ENCODE results near the gene RTN4RL1.

DNA sequence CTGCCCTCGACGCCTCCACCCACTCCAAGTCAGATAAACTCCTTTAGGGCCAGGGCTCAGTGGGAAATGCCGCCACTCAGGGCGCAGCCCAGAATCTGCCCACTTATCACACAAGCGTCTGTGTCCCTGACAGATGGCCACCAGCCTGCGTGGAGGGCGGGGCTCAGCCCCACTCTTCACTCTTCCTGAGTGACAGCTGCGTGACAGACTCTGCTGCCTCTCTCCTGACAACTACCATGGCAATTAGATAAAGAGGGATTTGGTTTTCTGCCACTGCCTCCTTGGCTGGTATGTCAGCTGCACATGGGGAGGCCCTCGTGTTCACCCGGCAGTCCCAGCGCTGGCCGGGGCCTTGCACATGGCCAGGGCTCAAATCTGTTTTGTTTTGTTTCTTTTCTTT, 96.2 kb downstream of the RTN4RL1 start:
- TF ChIP-seq, protein P1, sequence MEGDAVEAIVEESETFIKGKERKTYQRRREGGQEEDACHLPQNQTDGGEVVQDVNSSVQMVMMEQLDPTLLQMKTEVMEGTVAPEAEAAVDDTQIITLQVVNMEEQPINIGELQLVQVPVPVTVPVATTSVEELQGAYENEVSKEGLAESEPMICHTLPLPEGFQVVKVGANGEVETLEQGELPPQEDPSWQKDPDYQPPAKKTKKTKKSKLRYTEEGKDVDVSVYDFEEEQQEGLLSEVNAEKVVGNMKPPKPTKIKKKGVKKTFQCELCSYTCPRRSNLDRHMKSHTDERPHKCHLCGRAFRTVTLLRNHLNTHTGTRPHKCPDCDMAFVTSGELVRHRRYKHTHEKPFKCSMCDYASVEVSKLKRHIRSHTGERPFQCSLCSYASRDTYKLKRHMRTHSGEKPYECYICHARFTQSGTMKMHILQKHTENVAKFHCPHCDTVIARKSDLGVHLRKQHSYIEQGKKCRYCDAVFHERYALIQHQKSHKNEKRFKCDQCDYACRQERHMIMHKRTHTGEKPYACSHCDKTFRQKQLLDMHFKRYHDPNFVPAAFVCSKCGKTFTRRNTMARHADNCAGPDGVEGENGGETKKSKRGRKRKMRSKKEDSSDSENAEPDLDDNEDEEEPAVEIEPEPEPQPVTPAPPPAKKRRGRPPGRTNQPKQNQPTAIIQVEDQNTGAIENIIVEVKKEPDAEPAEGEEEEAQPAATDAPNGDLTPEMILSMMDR (IDR thresholded peaks at IDR 0.05): no peak
- no peak for TF ChIP-seq POLR2A (IDR thresholded peaks at IDR 0.05)
- no peak for TF ChIP-seq EP300 (IDR thresholded peaks at IDR 0.05)
